NT2/D1 (cell line): Measurements from ENCODE around the gene NPR2.

Experiments used
- DNase-seq: peaks from one replicate; pipeline ENCODE4 v3.0.0-alpha.2; 2011; ENCODE audit warnings: low read depth, low spot score
- H3K27me3 ChIP-seq: 2 replicates; pipeline ENCODE4 v1.6.0; 2011; ENCODE audit warnings: mild to moderate bottlenecking; ENCODE audit not compliant: insufficient read length, insufficient read depth
- H3K36me3 ChIP-seq: 2 replicates; pipeline ENCODE4 v1.6.1; 2011; ENCODE audit warnings: mild to moderate bottlenecking, low read length, mixed read lengths; ENCODE audit not compliant: insufficient read depth, insufficient read length
- H3K4me1 ChIP-seq: 2 replicates; pipeline ENCODE4 v1.5.1; 2011; ENCODE audit not compliant: insufficient read depth, insufficient read length
- H3K4me3 ChIP-seq: 2 replicates; pipeline ENCODE4 v1.5.1; 2011; ENCODE audit warnings: low read depth; ENCODE audit not compliant: insufficient read length
- H3K9ac ChIP-seq: 2 replicates; pipeline ENCODE4 v1.6.0; 2011; ENCODE audit warnings: low read depth; ENCODE audit not compliant: insufficient read length
- H3K9me3 ChIP-seq: 2 replicates; pipeline ENCODE4 v1.5.1; 2011; ENCODE audit warnings: mild to moderate bottlenecking, low read length; ENCODE audit not compliant: insufficient read depth
- SUZ12 ChIP-seq: IDR thresholded peaks from 2 replicates; pipeline ENCODE4 v1.6.1; 2011; ENCODE audit not compliant: insufficient read length, insufficient read depth; ENCODE audit errors: extremely low read depth
- YY1 ChIP-seq: IDR thresholded peaks from 2 replicates; pipeline ENCODE4 v1.6.1; 2011; ENCODE audit not compliant: insufficient read length, insufficient read depth
- ZNF274 ChIP-seq: IDR thresholded peaks from 2 replicates; pipeline ENCODE4 v1.6.1; 2011; ENCODE audit warnings: mild to moderate bottlenecking, low read depth, low read length

NPR2 gene

GRCh38 chr9:35757226-35757891, 34.0 kb upstream of the NPR2 start:
- Histone ChIP-seq H3K27me3 (no peaks in the 10 kb centered on the region), H3K36me3 (peaks cover 29% of the 10 kb centered on the region), H3K9me3 (no peaks in the 10 kb centered on the region), H3K4me1 (peaks cover 10% of the 10 kb centered on the region), H3K4me3 (peak overlapping the region; percentile 60), H3K9ac (peak overlapping the region; percentile 86)
- DNase-seq = peak; percentile 30
- TF ChIP-seq ZNF274 (no peak), YY1 (no peak), SUZ12 (no peak)

GRCh38 chr9:35757892-35758275, 33.5 kb upstream of the NPR2 start:
- no peak for TF ChIP-seq YY1
- TF ChIP-seq ZNF274 = no peak
- TF ChIP-seq SUZ12 = no peak
- H3K9ac ChIP-seq = no peak overlapping the region

GRCh38 chr9:35758475-35759050, 32.8 kb upstream of the NPR2 start:
- Histone ChIP-seq H3K9me3 (no peaks in the 10 kb centered on the region), H3K4me1 (peaks cover 10% of the 10 kb centered on the region), H3K9ac (no peak overlapping the region), H3K36me3 (peaks cover 17% of the 10 kb centered on the region), H3K27me3 (no peaks in the 10 kb centered on the region), H3K4me3 (no peak overlapping the region)
- no peak for DNase-seq
- no peak for TF ChIP-seq YY1
- TF ChIP-seq SUZ12 = no peak
- TF ChIP-seq ZNF274 = no peak

More at GRCh38 chr9:35757892-35758275, 33.5 kb upstream of the NPR2 start:
- peaks cover 24% of the 10 kb centered on the region for H3K36me3 ChIP-seq
- H3K4me1 ChIP-seq = peaks cover 10% of the 10 kb centered on the region
- no peak for DNase-seq
- peak overlapping the region; percentile 60 for H3K4me3 ChIP-seq
- no peaks in the 10 kb centered on the region for H3K9me3 ChIP-seq
- H3K27me3 ChIP-seq = no peaks in the 10 kb centered on the region

GRCh38 chr9:35759795-35760194, 31.6 kb upstream of the NPR2 start:
- DNase-seq = no peak
- TF ChIP-seq SUZ12 (no peak), ZNF274 (no peak), YY1 (no peak)
- Histone ChIP-seq H3K9ac (no peak overlapping the region), H3K36me3 (peaks cover 5% of the 10 kb centered on the region), H3K27me3 (no peaks in the 10 kb centered on the region), H3K9me3 (no peaks in the 10 kb centered on the region), H3K4me3 (no peak overlapping the region), H3K4me1 (peaks cover 6% of the 10 kb centered on the region)

GRCh38 chr9:35760651-35761050, 30.7 kb upstream of the NPR2 start:
- H3K9ac ChIP-seq = no peak overlapping the region
- no peak for DNase-seq
- TF ChIP-seq SUZ12 = no peak
- no peak for TF ChIP-seq YY1
- TF ChIP-seq ZNF274 = no peak
- H3K4me3 ChIP-seq = no peak overlapping the region
- H3K4me1 ChIP-seq = peaks cover 6% of the 10 kb centered on the region
- no peaks in the 10 kb centered on the region for H3K27me3 ChIP-seq
- H3K9me3 ChIP-seq = no peaks in the 10 kb centered on the region
- H3K36me3 ChIP-seq = no peaks in the 10 kb centered on the region

GRCh38 chr9:35763181-35763580, 28.2 kb upstream of the NPR2 start:
- Histone ChIP-seq H3K9ac (no peak overlapping the region), H3K9me3 (no peaks in the 10 kb centered on the region), H3K36me3 (no peaks in the 10 kb centered on the region), H3K4me3 (no peak overlapping the region), H3K27me3 (no peaks in the 10 kb centered on the region), H3K4me1 (no peaks in the 10 kb centered on the region)
- no peak for TF ChIP-seq YY1
- TF ChIP-seq ZNF274 = no peak
- no peak for TF ChIP-seq SUZ12
- DNase-seq = no peak

GRCh38 chr9:35763803-35764202, 27.6 kb upstream of the NPR2 start:
- no peak overlapping the region for H3K9ac ChIP-seq

More at GRCh38 chr9:35763803-35764202, 27.6 kb upstream of the NPR2 start:
- Histone ChIP-seq H3K36me3 (no peaks in the 10 kb centered on the region), H3K4me3 (no peak overlapping the region), H3K4me1 (no peaks in the 10 kb centered on the region), H3K27me3 (no peaks in the 10 kb centered on the region), H3K9me3 (no peaks in the 10 kb centered on the region)
- TF ChIP-seq YY1 = no peak
- TF ChIP-seq ZNF274 = no peak
- TF ChIP-seq SUZ12 = no peak
- DNase-seq = no peak
